Measurements from ENCODE around the gene CACNG7. TPM values are rescaled to one million over a fixed set of nuclear protein-coding genes. Genes with fewer than 3 reads are reported as not detected.

The CACNG7 gene
- total RNA-seq, 1 experiment from 2014 or later = 22.7 TPM

- Histone ChIP-seq H3K27me3 (ENCODE audit: insufficient read depth, low read length) (peaks cover 3% of the 10 kb centered on the region; the same call in 1 of the 2 replicates), H2BK120ac (ENCODE audit: low read depth, low read length, poor library complexity, severe bottlenecking) (no peak overlapping the region), H3K23ac (ENCODE audit: insufficient read length, low read depth, low read length) (no peak overlapping the region), H2BK5ac (ENCODE audit: insufficient read length, low read length) (no peak overlapping the region), H4K91ac (ENCODE audit: insufficient read length, low read depth, low read length) (no peak overlapping the region), H3K56ac (ENCODE audit: insufficient read length, low read depth, low read length) (no peak overlapping the region), H2BK20ac (ENCODE audit: low read depth, low read length, poor library complexity, severe bottlenecking) (no peak overlapping the region), H3K9me3 (ENCODE audit: control insufficient read depth, low read depth, low read length) (no peaks in the 10 kb centered on the region), H4K20me1 (ENCODE audit: control insufficient read depth, insufficient read depth, insufficient read length) (no peaks in the 10 kb centered on the region), H3K9ac (ENCODE audit: extremely low read depth, insufficient read length, low read length) (no peak overlapping the region), H4K8ac (replicated peaks; ENCODE audit: insufficient read length, low read depth, low read length) (no peak overlapping the region), H3K4me1 (ENCODE audit: insufficient read depth, low read length) (peaks cover 4% of the 10 kb centered on the region; the same call in 1 of the 2 replicates), H3K4ac (ENCODE audit: low read depth, low read length) (no peak overlapping the region), H2AFZ (ENCODE audit: low read length) (no peak overlapping the region), H3K23me2 (ENCODE audit: insufficient read length, low read depth, low read length, poor library complexity, severe bottlenecking) (peaks cover 28% of the 10 kb centered on the region), H3K79me2 (ENCODE audit: insufficient read depth, low read length) (no peaks in the 10 kb centered on the region), H4K5ac (ENCODE audit: insufficient read length, low read depth, low read length) (no peak overlapping the region), H2AK5ac (ENCODE audit: insufficient read length, low read length) (no peak overlapping the region), H2BK12ac (ENCODE audit: insufficient read length, low read depth, low read length) (no peak overlapping the region), H2BK15ac (ENCODE audit: low read depth, low read length) (no peak overlapping the region), H3K14ac (ENCODE audit: insufficient read depth, low read length) (no peak overlapping the region; the same call in 1 of the 2 replicates), H3K79me1 (ENCODE audit: insufficient read depth, low read depth, low read length, poor library complexity, severe bottlenecking) (no peaks in the 10 kb centered on the region), H3K18ac (ENCODE audit: insufficient read length, low read depth, low read length) (peak overlapping the region; percentile 35), H3K27ac (ENCODE audit: insufficient read length, low read depth, low read length) (no peak overlapping the region), H3K4me2 (ENCODE audit: insufficient read depth, insufficient read length, low read length) (peak overlapping the region; percentile 95), H3T11ph (ENCODE audit: low read length) (no peak overlapping the region)
- peaks cover 34 to 53% of the 10 kb centered on the region in 2 experiments for H3K4me1 Mint-ChIP-seq
- peaks cover 86% of the 10 kb centered on the region for H3K27me3 Mint-ChIP-seq (ENCODE audit: low read depth)
- peak overlapping the region; percentile 12 to 90 (median 82); a peak in 6 of 7 replicates for H3K27ac Mint-ChIP-seq
- peaks cover 0 to 5% (median 0%) of the 10 kb centered on the region in 3 experiments; a peak in 3 of 7 replicates for H3K36me3 Mint-ChIP-seq (ENCODE audit: insufficient read depth in 1 of 3, low read depth in 3 of 3)
- DNase-seq = peak; percentile 93
- TF ChIP-seq CTCF (conservative IDR thresholded peaks at IDR 0.05) = no peak
- peak overlapping the region; percentile 71 to 89 for H3K4me3 Mint-ChIP-seq
- no peaks in the 10 kb centered on the region for H3K9me3 Mint-ChIP-seq
- WGBS (ENCODE audit: extremely low coverage, insufficient read length, low lambda C conversion rate) = no CpG with 5 or more reads among the region's 51 CpGs
These were observed 758 bp upstream of the CACNG7 start for GRCh38 chr19:53908106-53908934.
